Measurements from ENCODE around the gene SRM.
"Not testable (repeated sequence)": the region's sequence is repeated elsewhere in the genome, so short reads cannot be mapped to it uniquely, and the experiment has no call there.

Gene SRM

DNA sequence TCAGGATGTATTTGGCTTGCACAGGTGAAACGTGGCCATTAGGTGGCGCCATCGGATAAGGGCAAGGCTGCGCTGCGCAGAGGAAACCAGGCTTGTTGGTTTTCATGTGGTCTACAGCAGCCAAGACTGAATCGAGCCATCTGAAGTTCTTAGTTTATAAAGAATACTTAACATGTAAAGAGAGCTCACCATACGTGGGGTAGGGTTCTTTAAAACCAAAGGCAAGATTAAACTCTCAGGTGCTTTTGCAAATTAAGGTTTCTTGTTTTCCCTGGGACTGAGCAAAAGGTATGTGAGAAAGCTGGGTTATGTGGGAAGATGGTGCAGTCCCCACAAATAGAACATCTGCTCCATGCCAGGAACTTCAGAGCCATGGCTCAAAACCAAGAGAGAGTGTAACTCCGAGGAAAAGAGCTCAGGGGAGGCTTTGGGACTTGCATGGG lies 22.1 kb downstream of the SRM start:
- Histone ChIP-seq H3K27ac (ENCODE audit: low read depth, low read length) (no peak overlapping the region), H3K27me3 (ENCODE audit: low read length) (no peaks in the 10 kb centered on the region), H3K4me2 (ENCODE audit: low read depth, low read length, poor library complexity, severe bottlenecking) (no peak overlapping the region), H3K9me2 (replicated peaks; ENCODE audit: insufficient read depth, low read length) (no peaks in the 10 kb centered on the region), H3K36me3 (ENCODE audit: low read length) (no peaks in the 10 kb centered on the region), H3F3A (ENCODE audit: insufficient read depth) (no peaks in the 10 kb centered on the region), H3K4me3 (ENCODE audit: insufficient read depth, low read length, poor library complexity, severe bottlenecking) (no peak overlapping the region), H3K9ac (ENCODE audit: low read length) (no peak overlapping the region), H2AFZ (ENCODE audit: low read depth, low read length, severe bottlenecking) (no peak overlapping the region), H3K79me2 (ENCODE audit: insufficient read depth, low read length) (no peaks in the 10 kb centered on the region), H3K9me3 (ENCODE audit: insufficient read depth, low read length) (no peaks in the 10 kb centered on the region), H4K20me1 (ENCODE audit: low read depth, low read length) (no peaks in the 10 kb centered on the region)
- TF ChIP-seq, protein P1, sequence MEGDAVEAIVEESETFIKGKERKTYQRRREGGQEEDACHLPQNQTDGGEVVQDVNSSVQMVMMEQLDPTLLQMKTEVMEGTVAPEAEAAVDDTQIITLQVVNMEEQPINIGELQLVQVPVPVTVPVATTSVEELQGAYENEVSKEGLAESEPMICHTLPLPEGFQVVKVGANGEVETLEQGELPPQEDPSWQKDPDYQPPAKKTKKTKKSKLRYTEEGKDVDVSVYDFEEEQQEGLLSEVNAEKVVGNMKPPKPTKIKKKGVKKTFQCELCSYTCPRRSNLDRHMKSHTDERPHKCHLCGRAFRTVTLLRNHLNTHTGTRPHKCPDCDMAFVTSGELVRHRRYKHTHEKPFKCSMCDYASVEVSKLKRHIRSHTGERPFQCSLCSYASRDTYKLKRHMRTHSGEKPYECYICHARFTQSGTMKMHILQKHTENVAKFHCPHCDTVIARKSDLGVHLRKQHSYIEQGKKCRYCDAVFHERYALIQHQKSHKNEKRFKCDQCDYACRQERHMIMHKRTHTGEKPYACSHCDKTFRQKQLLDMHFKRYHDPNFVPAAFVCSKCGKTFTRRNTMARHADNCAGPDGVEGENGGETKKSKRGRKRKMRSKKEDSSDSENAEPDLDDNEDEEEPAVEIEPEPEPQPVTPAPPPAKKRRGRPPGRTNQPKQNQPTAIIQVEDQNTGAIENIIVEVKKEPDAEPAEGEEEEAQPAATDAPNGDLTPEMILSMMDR (IDR thresholded peaks at IDR 0.05; ENCODE audit: insufficient read depth, low read length, poor library complexity, severe bottlenecking) = peak; percentile 96
- TF ChIP-seq EZH2phosphoT487 (conservative IDR thresholded peaks at IDR 0.05; ENCODE audit: low read length) = no peak

DNA sequence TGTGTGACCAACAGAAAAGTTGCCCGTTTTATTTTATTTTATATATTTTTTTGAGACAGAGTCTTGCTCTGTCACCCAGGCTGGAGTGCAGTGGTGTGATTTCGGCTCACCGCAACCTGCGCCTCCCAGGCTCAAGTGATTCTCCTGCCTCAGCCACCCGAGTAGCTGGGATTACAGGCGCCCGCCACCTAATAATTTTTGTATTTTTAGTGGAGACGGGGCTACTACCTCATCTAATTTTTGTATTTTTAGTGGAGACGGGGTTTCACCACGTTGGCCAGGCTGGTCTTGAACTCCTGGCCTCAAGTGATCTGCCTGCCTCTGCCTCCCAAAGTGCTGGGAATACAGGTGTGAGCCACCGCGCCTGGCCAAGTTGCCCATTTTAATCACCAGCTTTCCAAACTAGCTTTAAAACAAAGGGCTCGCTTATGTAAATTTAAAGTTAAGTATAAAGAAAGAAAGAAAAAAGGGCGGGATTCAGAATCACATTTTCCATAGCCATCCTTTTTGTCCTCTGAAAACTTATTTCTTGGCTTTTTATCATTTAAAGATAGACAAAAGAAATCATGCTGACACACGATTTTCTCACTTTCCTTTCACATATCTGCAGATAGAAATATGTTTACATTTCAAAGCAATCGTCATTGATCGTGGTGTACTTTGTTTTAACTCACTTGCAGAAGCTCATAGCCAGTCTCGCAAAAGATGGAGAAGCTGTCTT lies 22.6 kb downstream of the SRM start:
- not testable (repeated sequence) for H3K9ac ChIP-seq (ENCODE audit: low read length); H3K9me2 ChIP-seq (replicated peaks; ENCODE audit: insufficient read depth, low read length); H3K4me2 ChIP-seq (ENCODE audit: low read depth, low read length, poor library complexity, severe bottlenecking)

DNA sequence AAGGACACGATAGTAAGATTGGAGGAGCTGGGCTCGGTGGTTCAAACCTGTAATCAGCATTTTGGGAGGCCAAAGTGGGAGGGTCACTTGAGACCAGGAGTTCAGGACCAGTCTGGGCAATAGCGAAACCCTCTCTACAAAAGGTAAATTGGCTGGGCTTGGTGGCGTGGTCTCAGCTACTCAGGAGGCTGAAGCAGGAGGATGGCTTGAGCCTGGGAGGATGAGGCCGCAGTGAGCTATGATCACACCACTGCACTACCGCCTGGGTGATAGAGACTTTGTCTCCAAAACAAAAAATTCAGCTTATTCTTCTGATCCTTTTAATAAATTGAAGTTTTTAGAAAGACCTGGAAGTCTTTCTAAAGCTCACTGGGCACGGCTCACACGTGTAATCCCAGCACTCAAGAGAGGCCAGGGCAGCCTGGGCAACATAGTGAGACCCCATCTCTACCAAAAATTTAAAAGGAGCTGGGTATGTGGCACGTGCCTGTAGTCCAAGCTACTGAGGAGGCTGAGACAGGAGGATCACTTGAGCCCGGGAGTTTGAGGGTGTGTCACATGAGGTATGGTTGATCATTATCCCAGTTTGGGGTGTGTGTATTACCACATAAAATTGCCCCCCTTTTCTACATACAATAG lies 28.1 kb downstream of the SRM start:
- H3K4me3 ChIP-seq (ENCODE audit: insufficient read depth, low read length, poor library complexity, severe bottlenecking) = no peak overlapping the region
- no peaks in the 10 kb centered on the region for H3K79me2 ChIP-seq (ENCODE audit: insufficient read depth, low read length)
- H3K27ac ChIP-seq (ENCODE audit: low read depth, low read length) = no peak overlapping the region
- H3K9me2 ChIP-seq (replicated peaks; ENCODE audit: insufficient read depth, low read length) = no peaks in the 10 kb centered on the region
- H2AFZ ChIP-seq (ENCODE audit: low read depth, low read length, severe bottlenecking) = no peak overlapping the region
- TF ChIP-seq, protein P1 (IDR thresholded peaks at IDR 0.05; ENCODE audit: insufficient read depth, low read length, poor library complexity, severe bottlenecking) = no peak
- TF ChIP-seq EZH2phosphoT487 (conservative IDR thresholded peaks at IDR 0.05; ENCODE audit: low read length) = no peak
- H3K36me3 ChIP-seq (ENCODE audit: low read length) = no peaks in the 10 kb centered on the region
- H3K9ac ChIP-seq (ENCODE audit: low read length) = no peak overlapping the region
- H3F3A ChIP-seq (ENCODE audit: insufficient read depth) = no peaks in the 10 kb centered on the region
- no peaks in the 10 kb centered on the region for H4K20me1 ChIP-seq (ENCODE audit: low read depth, low read length)
- H3K27me3 ChIP-seq (ENCODE audit: low read length) = no peaks in the 10 kb centered on the region
- H3K4me2 ChIP-seq (ENCODE audit: low read depth, low read length, poor library complexity, severe bottlenecking) = no peak overlapping the region
- H3K9me3 ChIP-seq (ENCODE audit: insufficient read depth, low read length) = no peaks in the 10 kb centered on the region

More for the DNA sequence above, 22.6 kb downstream of the SRM start:
- not testable (repeated sequence) for H3K79me2 ChIP-seq (ENCODE audit: insufficient read depth, low read length); H3K36me3 ChIP-seq (ENCODE audit: low read length); H3K4me3 ChIP-seq (ENCODE audit: insufficient read depth, low read length, poor library complexity, severe bottlenecking); H3K27me3 ChIP-seq (ENCODE audit: low read length); H2AFZ ChIP-seq (ENCODE audit: low read depth, low read length, severe bottlenecking); H3K27ac ChIP-seq (ENCODE audit: low read depth, low read length); H3K9me3 ChIP-seq (ENCODE audit: insufficient read depth, low read length); H3F3A ChIP-seq (ENCODE audit: insufficient read depth); H4K20me1 ChIP-seq (ENCODE audit: low read depth, low read length)

DNA sequence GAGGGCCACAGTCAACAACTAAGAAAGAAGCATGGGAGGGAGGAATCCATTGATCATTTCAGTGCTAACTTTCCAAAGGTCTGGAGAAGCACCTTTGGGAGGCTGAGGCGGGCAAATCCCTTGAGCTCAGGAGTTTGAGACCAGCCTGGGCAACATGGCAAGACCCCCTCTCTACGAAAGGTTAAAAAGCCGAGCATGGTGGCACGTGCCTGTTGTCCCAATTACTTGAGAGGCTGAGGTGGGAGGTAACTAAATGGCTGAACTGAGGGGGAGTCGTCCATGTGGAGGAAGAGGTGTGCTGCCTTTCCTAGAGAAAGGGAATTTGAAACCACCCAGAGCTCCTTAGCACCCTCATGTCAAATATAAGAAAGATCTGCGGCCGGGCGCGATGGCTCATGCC lies 29.0 kb downstream of the SRM start:
- Histone ChIP-seq H3K4me2 (ENCODE audit: low read depth, low read length, poor library complexity, severe bottlenecking) (no peak overlapping the region), H4K20me1 (ENCODE audit: low read depth, low read length) (no peaks in the 10 kb centered on the region), H3K4me3 (ENCODE audit: insufficient read depth, low read length, poor library complexity, severe bottlenecking) (no peak overlapping the region), H3K9me3 (ENCODE audit: insufficient read depth, low read length) (no peaks in the 10 kb centered on the region), H3K9me2 (replicated peaks; ENCODE audit: insufficient read depth, low read length) (no peaks in the 10 kb centered on the region), H3F3A (ENCODE audit: insufficient read depth) (peaks cover 3% of the 10 kb centered on the region), H3K36me3 (ENCODE audit: low read length) (peaks cover 6% of the 10 kb centered on the region; the same call in 1 of the 2 replicates), H2AFZ (ENCODE audit: low read depth, low read length, severe bottlenecking) (no peak overlapping the region), H3K27ac (ENCODE audit: low read depth, low read length) (no peak overlapping the region), H3K9ac (ENCODE audit: low read length) (no peak overlapping the region), H3K27me3 (ENCODE audit: low read length) (no peaks in the 10 kb centered on the region), H3K79me2 (ENCODE audit: insufficient read depth, low read length) (no peaks in the 10 kb centered on the region)
- no peak for TF ChIP-seq EZH2phosphoT487 (conservative IDR thresholded peaks at IDR 0.05; ENCODE audit: low read length)
- TF ChIP-seq, protein P1 (IDR thresholded peaks at IDR 0.05; ENCODE audit: insufficient read depth, low read length, poor library complexity, severe bottlenecking) = no peak
